ENCODE results near the gene FAM117B.
"Not testable (repeated sequence)": the region's sequence is repeated elsewhere in the genome, so short reads cannot be mapped to it uniquely, and the experiment has no call there.

Gene FAM117B

DNA sequence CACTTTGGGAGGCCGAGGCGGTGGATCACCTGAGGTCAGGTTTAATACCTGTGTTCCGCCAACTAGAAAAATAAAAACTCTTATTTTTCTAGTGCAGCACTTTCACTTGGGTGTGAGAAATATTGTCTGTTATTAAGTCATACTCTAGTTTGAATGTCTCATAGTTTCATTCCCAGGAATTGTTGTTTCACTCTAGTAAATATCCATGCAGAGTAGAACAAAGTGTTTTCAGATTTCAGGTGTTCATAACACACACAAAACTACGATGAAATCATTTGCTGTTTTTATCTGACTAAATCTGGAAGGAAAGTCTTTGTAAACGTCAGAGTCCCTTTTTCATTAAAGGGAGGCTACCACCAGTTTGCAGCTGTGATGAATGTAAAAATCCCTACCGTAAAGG, 4.0 kb downstream of the FAM117B start:
- DNase-seq (ENCODE audit: low spot score): no peak

DNA sequence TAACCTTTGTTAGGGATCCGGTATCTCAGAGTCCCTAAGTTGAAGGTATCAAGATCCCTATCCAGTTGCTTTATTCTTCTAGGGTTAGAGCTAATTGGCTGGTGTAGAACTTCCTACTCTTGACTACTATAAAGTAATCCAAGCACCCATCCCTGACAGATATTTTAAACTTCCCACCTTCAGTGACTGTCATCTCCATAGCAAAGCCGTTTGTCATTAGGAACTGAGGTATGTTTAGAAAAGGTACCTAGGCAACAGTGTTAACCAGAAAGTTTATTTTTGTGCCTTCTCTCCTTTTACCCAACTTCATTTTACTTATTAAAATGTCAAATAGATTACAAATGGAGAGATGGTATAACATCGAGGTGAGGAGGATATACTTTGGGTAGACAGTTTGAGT, 4.5 kb downstream of the FAM117B start:
- DNase-seq (ENCODE audit: low spot score): no peak

GRCh38 chr2:202642567-202642966, 7.8 kb downstream of the FAM117B start:
- no peak for DNase-seq (ENCODE audit: low spot score)

GRCh38 chr2:202643012-202643858, 8.5 kb downstream of the FAM117B start:
- DNase-seq (ENCODE audit: low spot score): no peak

DNA sequence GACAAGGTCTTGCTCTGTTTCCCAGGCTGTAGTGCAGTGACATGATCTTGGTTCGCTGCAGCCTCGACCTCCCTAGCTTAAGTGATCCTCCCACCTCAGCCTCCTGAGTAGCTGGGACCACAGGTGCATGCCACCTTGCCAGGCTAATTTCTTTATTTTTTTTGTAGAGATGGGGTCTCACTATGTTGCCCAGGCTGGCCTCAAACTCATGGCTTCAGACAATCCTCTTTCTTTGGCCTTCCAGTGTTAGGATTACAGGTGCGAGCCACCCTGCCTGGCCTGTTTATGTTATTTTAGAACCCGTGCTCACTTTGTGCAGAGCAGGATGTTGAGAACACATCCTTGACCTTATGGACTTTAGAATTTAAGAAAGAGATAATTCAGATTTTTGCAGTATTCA, 17.4 kb downstream of the FAM117B start:
- DNase-seq (ENCODE audit: low spot score): no peak

DNA sequence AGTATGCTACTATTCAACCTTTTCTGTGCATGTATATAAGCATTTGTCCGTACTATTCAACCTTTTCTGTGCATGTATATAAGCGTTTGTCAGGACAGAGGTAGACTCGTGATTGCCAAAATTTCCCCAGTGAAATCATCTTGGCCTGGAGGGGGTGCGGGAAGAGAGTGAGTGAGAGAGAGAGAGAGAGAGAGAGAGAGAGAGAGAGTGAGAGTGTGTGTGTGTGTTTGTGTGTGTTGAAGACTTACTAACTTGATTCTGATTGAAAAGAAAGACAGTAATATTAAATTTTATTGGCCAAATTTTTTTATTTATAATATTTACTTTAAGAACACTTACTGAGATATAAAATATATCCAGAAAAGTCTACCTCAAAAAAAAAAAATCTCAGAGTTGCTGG, 19.1 kb downstream of the FAM117B start:
- DNase-seq (ENCODE audit: low spot score): no peak

DNA sequence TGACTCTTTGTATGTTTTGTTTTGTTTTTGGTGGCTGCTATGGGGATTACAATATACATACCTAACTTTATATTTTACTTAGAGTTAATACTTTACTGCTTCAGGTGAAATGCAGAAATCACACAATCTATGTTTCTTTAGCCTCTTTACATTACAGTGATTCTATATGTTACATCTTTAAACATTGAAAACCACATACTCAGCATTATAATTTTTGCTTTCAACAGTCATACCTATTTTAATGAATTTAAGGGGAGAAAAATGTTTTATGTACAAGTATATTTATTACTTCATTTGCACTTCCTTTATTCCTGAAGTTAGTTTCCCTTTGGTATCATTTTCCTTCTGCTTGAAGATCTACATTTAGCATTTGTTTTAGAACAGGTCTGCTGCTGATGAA, 23.1 kb downstream of the FAM117B start:
- no peak for DNase-seq (ENCODE audit: low spot score)

GRCh38 chr2:202660796-202661195, 26.0 kb downstream of the FAM117B start:
- no peak for DNase-seq (ENCODE audit: low spot score)

GRCh38 chr2:202669841-202670240, 35.1 kb downstream of the FAM117B start:
- no peak for DNase-seq (ENCODE audit: low spot score)

DNA sequence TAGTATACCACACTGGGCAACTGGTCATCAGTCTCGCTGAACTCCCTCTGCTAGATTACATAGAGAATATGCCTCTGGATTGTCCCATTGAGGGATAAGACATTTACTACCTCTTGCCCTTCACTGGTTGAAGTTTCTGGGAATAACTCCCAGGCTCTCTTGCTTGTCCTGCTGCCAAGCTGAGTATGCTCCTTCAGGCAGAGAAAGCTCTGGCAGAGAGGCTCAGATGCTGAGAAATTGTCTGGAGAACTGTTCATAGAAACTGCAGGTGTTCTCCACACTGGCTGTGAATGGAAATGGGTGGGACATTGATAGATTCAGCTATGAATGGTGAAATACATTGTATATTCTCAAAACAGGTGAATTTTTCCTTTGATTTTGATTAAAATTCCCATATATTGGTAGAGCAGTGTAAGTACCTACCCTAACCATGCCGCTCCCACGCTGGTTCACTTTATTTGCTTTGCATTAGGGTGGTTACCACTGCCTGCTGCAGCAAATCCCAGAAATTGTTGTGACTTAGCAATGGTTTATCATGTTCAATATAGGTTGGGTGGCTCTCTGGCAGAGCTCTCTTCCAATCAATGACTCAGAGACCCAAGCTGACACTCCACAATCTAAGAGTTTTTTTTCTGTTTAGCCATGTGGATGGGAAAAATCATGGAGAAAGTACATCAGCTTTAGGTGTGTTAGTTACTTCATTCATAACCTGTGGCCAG, 36.7 kb downstream of the FAM117B start:
- no peak for DNase-seq (ENCODE audit: low spot score)

- DNase-seq (ENCODE audit: low spot score): not testable (repeated sequence)
Measured at GRCh38 chr2:202675097-202675496, 40.3 kb downstream of the FAM117B start.

DNA sequence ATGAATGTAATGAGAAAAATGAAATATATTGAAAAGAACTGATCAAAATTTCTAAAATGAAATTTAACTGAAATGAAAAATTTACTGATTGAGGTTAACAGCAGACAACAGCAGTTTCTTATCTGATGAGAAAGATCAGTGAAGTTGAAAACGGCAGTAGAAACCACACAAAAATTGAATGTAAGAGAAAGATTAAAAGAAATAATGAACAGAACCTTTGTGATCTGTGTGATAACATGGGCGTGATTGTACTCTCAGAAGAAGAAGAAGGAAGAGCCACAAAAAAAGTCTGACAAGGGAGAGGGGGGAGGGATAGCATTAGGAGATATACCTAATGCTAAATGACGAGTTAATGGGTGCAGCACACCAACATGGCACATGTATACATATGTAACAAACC, 45.2 kb downstream of the FAM117B start:
- no peak for DNase-seq (ENCODE audit: low spot score)

DNA sequence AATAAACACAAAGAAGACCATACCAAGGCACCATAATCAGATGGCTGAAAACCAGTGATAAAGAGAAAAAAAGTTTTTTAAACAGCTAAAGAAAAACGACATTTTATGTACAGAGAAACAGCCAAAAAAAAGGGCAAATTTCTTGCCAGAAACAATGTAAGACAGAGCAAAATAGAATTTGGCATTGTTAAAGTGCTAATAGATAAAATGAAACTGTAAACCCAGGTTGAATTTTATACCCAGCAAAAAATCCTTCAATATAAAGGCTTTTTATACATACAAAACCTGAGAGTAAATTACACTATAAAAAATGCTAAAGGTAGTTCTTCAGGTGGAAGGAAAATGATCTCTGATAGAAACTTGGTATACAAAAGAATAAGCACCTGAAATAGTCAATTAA, 45.7 kb downstream of the FAM117B start:
- no peak for DNase-seq (ENCODE audit: low spot score)

DNA sequence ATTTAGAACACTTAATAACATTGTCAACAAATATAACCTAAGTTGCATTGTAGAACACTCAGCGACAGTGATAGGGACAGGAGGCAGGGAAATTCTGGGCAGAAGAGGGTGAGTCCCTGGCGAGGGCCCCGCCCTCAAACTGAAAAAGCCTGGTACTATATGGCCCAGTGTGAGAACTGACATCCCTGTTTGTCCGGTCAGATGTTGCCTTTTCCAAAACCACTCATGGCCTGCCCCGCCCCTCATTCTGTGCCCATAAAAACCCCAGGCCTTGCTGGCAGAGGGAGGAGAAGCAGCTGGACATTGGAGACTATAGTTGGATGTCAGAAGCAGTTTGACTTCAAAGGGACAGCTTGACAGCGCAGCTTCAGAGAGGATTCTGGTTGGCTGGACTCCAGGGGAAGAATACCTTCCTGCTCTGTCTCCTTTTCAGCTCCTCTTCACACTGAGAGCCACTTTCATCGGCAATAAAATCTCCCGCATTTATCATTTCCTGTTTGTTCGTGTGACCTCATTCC, 47.0 kb downstream of the FAM117B start:
- peak; percentile 37 for DNase-seq (ENCODE audit: low spot score)

DNA sequence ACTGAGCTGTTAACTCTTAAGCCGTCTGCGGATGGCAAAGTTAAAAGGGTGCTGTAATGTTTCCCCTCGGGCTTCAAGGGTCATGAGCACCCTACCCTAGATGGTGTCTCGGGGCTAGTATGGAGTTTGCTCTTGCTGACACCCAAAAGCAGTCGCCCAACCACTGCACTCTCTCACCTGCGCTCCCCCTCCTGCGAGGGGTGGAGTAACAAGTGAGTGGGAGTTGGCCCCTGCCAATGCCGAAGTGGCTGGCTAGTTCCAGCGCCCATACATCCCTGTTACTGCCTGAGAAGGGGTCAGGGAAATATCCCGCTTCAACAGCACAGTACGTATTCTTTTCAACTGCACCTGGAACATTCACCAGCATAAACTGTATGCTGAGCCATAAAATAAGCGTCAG, 47.5 kb downstream of the FAM117B start:
- no peak for DNase-seq (ENCODE audit: low spot score)

- DNase-seq (ENCODE audit: low spot score): no peak
Measured at GRCh38 chr2:202687276-202687675, 52.5 kb downstream of the FAM117B start.

- no peak for DNase-seq (ENCODE audit: low spot score)
Measured at GRCh38 chr2:202689459-202689858, 54.7 kb downstream of the FAM117B start.

GRCh38 chr2:202689898-202690297, 55.1 kb downstream of the FAM117B start:
- no peak for DNase-seq (ENCODE audit: low spot score)

DNA sequence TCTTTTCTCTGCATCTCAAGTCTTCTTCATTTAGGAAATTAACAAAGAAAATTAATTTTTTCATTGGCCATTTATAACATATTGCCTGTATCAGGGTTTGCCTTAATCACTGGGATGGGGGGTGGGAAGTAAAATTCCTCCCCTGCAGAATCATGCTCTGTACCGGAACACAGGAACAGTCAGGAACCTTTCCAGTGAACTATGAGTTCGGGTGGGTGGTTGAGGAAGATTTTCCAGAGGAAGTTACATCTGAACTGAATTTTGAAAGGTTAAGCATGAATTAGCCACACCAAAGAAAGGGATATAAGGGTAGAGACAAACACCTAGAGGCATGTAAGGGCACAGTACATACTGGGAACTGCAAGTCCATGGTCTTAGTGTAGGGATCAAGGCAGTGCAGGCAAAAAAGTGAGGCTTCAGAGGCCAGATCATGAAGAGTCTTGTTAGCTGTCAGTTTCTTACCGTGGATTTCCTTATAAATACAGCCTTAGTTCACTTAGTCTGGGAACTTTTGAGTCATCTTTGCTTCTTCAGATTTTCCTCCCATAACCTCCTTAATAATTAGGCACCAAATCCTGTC, 55.6 kb downstream of the FAM117B start:
- DNase-seq (ENCODE audit: low spot score): no peak

DNA sequence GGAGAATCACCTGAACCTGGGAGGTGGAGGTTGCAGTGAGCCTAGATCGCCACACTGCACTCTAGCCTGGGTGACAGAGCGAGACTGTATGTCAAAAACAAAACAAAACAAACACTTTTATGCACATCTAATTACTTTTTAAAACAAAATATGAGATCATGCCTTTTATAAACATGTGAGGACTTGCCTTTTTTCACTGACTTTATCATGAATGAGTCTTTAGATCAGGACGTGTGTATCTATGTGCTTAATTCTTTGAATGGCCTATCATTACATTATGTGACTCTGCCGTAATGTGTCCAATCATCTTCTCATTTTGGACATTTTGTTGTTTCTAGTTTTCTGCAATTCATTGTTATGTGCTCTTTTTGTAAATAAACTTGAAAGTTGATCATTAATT, 58.7 kb downstream of the FAM117B start:
- no peak for DNase-seq (ENCODE audit: low spot score)

DNA sequence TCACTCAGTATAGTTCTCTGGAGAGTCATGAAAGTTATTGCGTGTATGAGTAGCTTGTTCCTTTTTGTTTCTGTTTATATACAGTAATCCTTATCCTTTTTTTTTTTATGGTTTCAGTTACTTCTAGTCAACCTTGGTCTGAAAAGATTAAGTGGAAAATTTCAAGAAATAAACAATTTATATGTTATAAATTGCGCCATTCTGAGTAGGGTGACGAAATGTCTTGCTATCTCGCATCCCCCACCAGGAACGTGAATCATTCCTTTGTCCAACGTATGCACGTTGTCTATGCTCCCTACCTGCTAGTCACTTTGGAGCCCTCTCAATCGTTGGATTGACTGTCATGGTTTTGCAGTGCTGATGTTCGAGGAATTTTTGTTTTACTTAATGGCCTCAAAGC, 60.4 kb downstream of the FAM117B start:
- DNase-seq (ENCODE audit: low spot score): no peak

GRCh38 chr2:202700075-202700901, 65.5 kb downstream of the FAM117B start:
- no peak for DNase-seq (ENCODE audit: low spot score)
